ENCODE data around the gene SASH1. TPM values are rescaled to one million over a fixed set of nuclear protein-coding genes. Genes with fewer than 3 reads are reported as not detected.

Gene SASH1
- total RNA-seq, 1 experiment from 2014 or later, result 33.2 TPM

DNA sequence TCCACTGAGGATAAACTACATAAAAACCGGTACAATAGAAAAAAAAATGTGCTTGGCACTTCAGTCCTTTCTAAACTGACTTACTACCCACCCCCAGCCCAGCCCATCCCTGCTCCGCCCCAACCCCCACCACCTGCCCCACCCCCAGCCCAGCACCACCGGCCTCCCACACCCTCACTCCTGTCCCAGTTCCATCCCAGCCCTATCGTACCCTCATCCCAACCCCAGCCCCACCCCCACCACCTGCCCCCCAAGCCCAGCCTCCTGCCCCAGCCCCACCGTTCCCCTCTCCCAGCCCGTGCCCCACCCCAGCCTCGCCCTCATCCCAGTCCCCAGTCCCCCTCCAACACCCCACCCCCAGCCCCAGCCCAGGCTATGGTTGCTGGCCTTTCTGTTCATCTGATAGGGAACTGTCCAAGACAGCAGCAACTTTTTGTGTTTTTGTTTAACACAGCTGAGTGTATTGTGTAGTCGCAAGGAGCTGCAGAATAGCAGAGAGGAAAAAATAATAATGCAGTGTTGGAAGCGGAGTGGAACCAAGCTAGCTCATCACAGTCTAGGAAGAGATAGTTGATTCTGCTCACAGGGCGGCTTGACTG, 61.9 kb downstream of the SASH1 start:
- Mint-ChIP-seq H3K36me3 (ENCODE audit: insufficient read depth in 1 of 3, low read depth in 3 of 3) (peaks cover 4 to 8% (median 7%) of the 10 kb centered on the region in 3 experiments; a peak in 5 of 7 replicates), H3K27me3 (ENCODE audit: low read depth) (no peaks in the 10 kb centered on the region), H3K27ac (peak overlapping the region in 2 of 3 experiments; percentile 17 to 49; a peak in 1 of 7 replicates), H3K4me3 (no peak overlapping the region), H3K9me3 (peaks cover 0 to 3% of the 10 kb centered on the region in 2 experiments; a peak in 1 of 5 replicates), H3K4me1 (peaks cover 23 to 29% of the 10 kb centered on the region in 2 experiments)
- Histone ChIP-seq H3K27me3 (ENCODE audit: insufficient read depth, low read length) (no peaks in the 10 kb centered on the region), H4K5ac (ENCODE audit: insufficient read length, low read depth, low read length) (no peak overlapping the region), H3K18ac (ENCODE audit: insufficient read length, low read depth, low read length) (no peak overlapping the region), H3K14ac (ENCODE audit: insufficient read depth, low read length) (no peak overlapping the region), H3K9ac (ENCODE audit: extremely low read depth, insufficient read length, low read length) (no peak overlapping the region), H2BK5ac (ENCODE audit: insufficient read length, low read length) (no peak overlapping the region), H3K56ac (ENCODE audit: insufficient read length, low read depth, low read length) (no peak overlapping the region), H3K23me2 (ENCODE audit: insufficient read length, low read depth, low read length, poor library complexity, severe bottlenecking) (no peaks in the 10 kb centered on the region), H3K79me1 (ENCODE audit: insufficient read depth, low read depth, low read length, poor library complexity, severe bottlenecking) (no peaks in the 10 kb centered on the region), H3K4me1 (ENCODE audit: insufficient read depth, low read length) (peaks cover 5% of the 10 kb centered on the region; the same call in 1 of the 2 replicates), H2BK120ac (ENCODE audit: low read depth, low read length, poor library complexity, severe bottlenecking) (no peak overlapping the region), H3K23ac (ENCODE audit: insufficient read length, low read depth, low read length) (no peak overlapping the region), H3K9me3 (ENCODE audit: control insufficient read depth, low read depth, low read length) (no peaks in the 10 kb centered on the region), H3K4me2 (ENCODE audit: insufficient read depth, insufficient read length, low read length) (no peak overlapping the region), H2BK15ac (ENCODE audit: low read depth, low read length) (no peak overlapping the region), H3K79me2 (ENCODE audit: insufficient read depth, low read length) (no peaks in the 10 kb centered on the region), H2BK12ac (ENCODE audit: insufficient read length, low read depth, low read length) (no peak overlapping the region), H3K27ac (ENCODE audit: insufficient read length, low read depth, low read length) (no peak overlapping the region), H3T11ph (ENCODE audit: low read length) (no peak overlapping the region), H4K91ac (ENCODE audit: insufficient read length, low read depth, low read length) (no peak overlapping the region), H4K20me1 (ENCODE audit: control insufficient read depth, insufficient read depth, insufficient read length) (no peaks in the 10 kb centered on the region), H2AFZ (ENCODE audit: low read length) (no peak overlapping the region), H2AK5ac (ENCODE audit: insufficient read length, low read length) (no peak overlapping the region), H4K8ac (replicated peaks; ENCODE audit: insufficient read length, low read depth, low read length) (no peak overlapping the region), H3K4ac (ENCODE audit: low read depth, low read length) (no peak overlapping the region), H2BK20ac (ENCODE audit: low read depth, low read length, poor library complexity, severe bottlenecking) (no peak overlapping the region)
- no peak for TF ChIP-seq CTCF (conservative IDR thresholded peaks at IDR 0.05)
- no peak for DNase-seq
- no CpG with 5 or more reads among the region's 10 CpGs for WGBS (ENCODE audit: extremely low coverage, insufficient read length, low lambda C conversion rate)
